ENCODE measurements around the gene BTN2A1. TPM values are rescaled to one million over a fixed set of nuclear protein-coding genes. Genes with fewer than 3 reads are reported as not detected.
A peak's percentile ranks its signal among the peaks of the same experiment; 100 is the strongest.

BTN2A1 gene
- total RNA-seq, 3 donors from 2014 or later = 26.1 to 37.7 (median 29.1) TPM

DNA sequence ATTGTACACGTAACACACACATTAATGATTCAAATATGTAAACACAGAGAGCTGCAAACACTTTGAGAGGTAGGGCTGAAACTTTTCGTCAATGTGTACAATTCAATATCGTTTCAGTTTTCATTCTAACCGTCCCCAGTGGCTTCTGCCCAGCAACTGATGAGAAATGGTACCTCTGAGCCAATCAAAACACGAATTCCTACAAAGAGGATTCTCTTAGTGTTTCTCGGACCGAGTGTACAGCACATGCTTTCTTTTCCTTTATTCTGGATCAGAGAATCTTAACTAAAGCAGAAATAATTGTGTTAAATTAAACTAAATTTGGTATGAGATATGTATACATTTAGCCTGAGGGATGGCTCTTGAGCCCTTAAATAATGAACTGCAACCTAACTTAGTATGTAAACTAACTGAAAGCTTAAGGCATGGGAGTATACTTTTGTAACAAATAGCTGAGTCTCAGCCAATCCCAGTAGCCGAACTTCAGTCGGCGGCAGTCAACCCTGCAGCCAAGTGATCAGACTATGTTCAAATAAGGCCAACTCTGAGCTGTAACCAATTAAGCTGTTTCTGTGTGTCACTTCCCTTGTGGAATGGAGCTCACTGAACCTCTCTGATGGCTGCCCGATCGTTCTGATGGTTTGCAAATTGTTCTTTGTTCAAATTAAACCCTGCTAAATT is 16.1 kb downstream of the BTN2A1 start:
- H3K4me1 ChIP-seq (ENCODE audit: low read depth) = peaks cover 21% of the 10 kb centered on the region
- peak; percentile 94 for ATAC-seq
- DNase-seq = peak; percentile 78 to 92 (median 90)
- peaks cover 4% of the 10 kb centered on the region for H3K36me3 ChIP-seq (ENCODE audit: low read depth)
- intact Hi-C loops (cut with DNase I, micrococcal nuclease) = no loop called here
- peak overlapping the region; percentile 22 for H3K4me3 ChIP-seq
- TF ChIP-seq, protein P1, sequence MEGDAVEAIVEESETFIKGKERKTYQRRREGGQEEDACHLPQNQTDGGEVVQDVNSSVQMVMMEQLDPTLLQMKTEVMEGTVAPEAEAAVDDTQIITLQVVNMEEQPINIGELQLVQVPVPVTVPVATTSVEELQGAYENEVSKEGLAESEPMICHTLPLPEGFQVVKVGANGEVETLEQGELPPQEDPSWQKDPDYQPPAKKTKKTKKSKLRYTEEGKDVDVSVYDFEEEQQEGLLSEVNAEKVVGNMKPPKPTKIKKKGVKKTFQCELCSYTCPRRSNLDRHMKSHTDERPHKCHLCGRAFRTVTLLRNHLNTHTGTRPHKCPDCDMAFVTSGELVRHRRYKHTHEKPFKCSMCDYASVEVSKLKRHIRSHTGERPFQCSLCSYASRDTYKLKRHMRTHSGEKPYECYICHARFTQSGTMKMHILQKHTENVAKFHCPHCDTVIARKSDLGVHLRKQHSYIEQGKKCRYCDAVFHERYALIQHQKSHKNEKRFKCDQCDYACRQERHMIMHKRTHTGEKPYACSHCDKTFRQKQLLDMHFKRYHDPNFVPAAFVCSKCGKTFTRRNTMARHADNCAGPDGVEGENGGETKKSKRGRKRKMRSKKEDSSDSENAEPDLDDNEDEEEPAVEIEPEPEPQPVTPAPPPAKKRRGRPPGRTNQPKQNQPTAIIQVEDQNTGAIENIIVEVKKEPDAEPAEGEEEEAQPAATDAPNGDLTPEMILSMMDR (IDR thresholded peaks at IDR 0.05) = no peak
- no peaks in the 10 kb centered on the region for H3K9me3 ChIP-seq

DNA sequence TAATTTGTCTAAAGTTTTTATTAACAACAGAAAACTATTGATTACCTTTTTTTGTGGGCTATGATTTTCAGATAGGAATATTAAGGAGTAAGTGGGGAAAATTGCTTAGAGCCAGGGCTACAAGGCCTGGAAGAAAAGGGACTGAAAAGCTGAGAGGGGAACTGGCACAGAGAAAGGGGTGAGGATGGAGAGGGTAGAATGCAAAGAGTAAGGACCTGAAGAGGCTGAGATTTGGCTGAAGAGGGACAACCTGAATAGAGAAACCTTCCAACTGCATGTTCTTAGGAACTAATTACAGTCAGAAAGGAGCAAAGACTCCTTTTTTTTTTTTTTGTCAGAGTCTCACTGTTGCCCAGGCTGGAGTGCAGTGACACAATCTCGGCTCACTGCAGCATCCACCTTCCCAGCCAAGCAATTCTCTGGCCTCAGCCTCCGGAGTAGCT is 16.7 kb downstream of the BTN2A1 start:
- Histone ChIP-seq H3K4me3 (no peak overlapping the region), H3K36me3 (ENCODE audit: low read depth) (peaks cover 4% of the 10 kb centered on the region), H3K9me3 (no peaks in the 10 kb centered on the region), H3K4me1 (ENCODE audit: low read depth) (peaks cover 21% of the 10 kb centered on the region)
- TF ChIP-seq, protein P1 (IDR thresholded peaks at IDR 0.05) = no peak
- intact Hi-C loops (cut with DNase I, micrococcal nuclease) = no loop called here
- DNase-seq (peak in 1 of 3 donors; percentile 19), ATAC-seq (no peak)

DNA sequence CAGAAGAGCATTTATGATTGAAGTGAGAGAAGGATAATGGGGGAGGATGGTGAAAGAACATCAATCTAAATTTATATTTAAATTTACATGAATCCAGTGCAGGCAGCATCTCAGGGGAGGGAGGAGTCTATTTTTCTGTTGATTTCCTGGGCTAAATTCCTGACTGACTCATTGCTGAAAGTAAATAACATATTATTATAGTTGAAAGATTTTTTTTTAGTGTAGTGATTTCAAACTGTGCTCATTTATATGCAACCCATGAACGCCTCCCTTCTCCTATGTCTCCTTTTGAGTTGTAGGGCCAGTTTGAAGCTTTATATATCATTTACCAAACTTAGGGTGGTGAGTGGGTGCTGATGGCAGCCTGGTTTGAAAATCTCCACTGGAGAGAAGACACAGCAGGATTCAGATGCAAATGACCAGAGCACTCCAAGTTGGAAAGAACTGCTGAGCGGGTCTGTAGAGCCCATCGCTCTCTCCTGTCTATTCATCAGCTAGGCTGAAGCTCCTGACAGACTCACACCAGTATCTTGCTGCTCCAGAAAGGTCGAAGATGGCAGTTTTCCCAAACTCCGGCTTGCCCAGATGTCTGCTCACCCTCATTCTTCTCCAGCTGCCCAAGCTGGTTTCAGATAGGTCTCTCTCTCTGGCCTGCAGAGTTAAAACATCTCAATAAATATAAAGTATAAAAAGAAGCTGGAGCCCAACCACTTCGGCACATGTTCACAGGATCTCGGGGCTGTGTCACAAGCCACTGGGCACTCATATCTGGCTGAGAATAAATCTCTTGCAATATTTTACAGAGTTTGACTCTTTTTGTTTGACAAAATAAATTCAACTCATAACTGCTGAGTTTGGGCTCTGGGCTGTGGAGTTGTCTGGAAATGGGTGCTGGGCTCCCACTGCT is 18.3 kb downstream of the BTN2A1 start:
- intact Hi-C loops (cut with DNase I, micrococcal nuclease) = no loop called here
- H3K4me3 ChIP-seq = no peak overlapping the region
- DNase-seq = no peak
- no peak for ATAC-seq
- peaks cover 4% of the 10 kb centered on the region for H3K36me3 ChIP-seq (ENCODE audit: low read depth)
- peaks cover 21% of the 10 kb centered on the region for H3K4me1 ChIP-seq (ENCODE audit: low read depth)
- TF ChIP-seq, protein P1 (IDR thresholded peaks at IDR 0.05) = no peak
- H3K9me3 ChIP-seq = no peaks in the 10 kb centered on the region

DNA sequence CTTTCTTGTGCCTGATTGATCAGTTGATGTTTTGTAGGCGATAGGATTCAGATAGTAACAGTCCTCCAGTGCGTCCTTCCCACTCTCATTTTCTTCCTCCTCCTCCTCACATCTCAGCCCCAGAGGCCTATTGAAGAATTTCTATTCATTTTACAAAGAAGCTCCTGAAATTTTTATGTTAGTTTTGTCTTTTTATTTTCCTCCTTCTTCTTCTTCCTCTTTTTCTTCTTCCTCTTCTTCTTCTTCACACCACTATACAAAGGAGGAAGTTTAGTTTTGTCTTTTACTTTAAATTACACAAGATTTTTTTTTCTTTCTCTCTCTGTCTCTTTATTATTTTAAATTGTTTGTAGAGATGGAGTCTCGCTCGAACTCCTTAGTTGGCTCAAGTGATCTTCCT is 19.1 kb downstream of the BTN2A1 start:
- Histone ChIP-seq H3K36me3 (ENCODE audit: low read depth) (peaks cover 4% of the 10 kb centered on the region), H3K4me1 (ENCODE audit: low read depth) (peaks cover 21% of the 10 kb centered on the region), H3K4me3 (no peak overlapping the region), H3K9me3 (no peaks in the 10 kb centered on the region)
- DNase-seq (no peak), ATAC-seq (no peak)
- intact Hi-C loops (cut with DNase I, micrococcal nuclease) = no loop called here
- TF ChIP-seq, protein P1 (IDR thresholded peaks at IDR 0.05) = no peak

DNA sequence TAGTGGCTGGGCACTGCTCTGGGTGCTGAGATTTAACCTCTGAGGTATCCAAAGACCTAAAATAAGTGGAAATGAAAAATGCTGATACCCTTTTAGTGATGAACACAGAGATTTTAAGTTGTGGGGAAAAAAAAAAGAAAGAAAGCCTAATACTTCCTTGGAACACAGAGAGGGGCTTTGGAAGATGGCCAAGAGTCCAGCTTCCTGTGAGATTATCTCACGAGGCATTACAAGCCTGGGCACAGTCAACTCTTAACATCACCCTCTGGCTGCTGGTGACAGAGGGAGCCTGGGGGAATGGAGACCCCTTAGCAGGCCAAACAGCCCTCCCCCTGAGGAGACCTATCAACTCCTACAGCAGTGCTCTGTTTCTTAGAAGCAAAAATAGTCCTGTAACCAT is 19.7 kb downstream of the BTN2A1 start:
- ATAC-seq (no peak), DNase-seq (peak in 1 of 3 donors; percentile 23)
- peaks cover 21% of the 10 kb centered on the region for H3K4me1 ChIP-seq (ENCODE audit: low read depth)
- H3K9me3 ChIP-seq = no peaks in the 10 kb centered on the region
- H3K36me3 ChIP-seq (ENCODE audit: low read depth) = peaks cover 4% of the 10 kb centered on the region
- TF ChIP-seq, protein P1 (IDR thresholded peaks at IDR 0.05) = no peak
- H3K4me3 ChIP-seq = no peak overlapping the region
- intact Hi-C loops (cut with DNase I, micrococcal nuclease) = no loop called here
